Posterior cingulate gyrus (tissue), 11 donors: Measurements from ENCODE around the gene MAPK6.

Source experiments
- DNase-seq, 10 donors: peaks; one replicate each; pipeline versions ENCODE4 v3.0.0 to v3.0.0-alpha.2; 2020 to 2021; ENCODE audit warnings: mixed read lengths in 3 of 10
- intact Hi-C: fragments of 100-400 bp; cut with DNase I; formaldehyde crosslinking; loops from one replicate; pipeline ENCODE4 v1.15.1; 2023

MAPK6 gene

DNA sequence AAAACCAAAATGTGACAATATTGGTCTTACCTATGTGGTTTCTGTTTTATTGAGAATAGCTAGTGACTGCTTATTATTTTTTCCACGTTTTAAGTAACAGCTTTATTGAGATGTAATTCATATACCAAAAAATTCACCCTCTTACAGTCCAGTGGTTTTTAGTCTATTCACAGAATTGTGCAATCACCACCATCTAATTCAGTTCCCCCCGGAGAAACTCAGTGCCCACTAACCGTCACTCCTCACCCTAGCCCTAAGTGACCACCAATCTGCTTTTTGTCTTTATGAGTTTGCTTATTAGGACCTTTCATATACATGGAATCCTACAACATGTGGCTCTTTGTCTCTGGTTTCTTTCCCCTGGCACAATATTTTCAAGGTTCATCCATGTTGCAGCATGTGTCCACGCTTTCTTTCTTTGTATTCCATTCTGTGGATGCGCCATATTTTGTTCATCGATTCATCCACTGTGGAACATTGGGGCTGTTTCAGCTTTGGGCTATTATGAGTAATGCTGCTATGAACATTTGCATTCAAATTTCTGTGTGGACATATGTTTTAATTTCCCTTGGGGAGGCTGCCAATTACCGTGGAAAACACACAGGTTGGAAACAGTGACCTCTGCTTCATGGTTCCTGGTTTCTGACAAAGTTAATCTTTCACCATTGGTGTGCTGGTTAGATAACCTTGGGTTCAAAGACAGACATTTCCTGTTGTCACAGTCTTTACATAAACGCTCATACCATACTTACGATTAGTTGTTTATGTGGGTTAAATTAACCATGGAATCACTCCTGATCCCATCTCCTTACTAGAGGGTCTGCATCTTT, 96.8 kb downstream of the MAPK6 start:
- intact Hi-C loops, result no loop called here
- DNase-seq, result no peak
